GM19238 (cell line): ENCODE data around the gene PNLIPRP2.

Experiments
- DNase-seq: peaks from one replicate; pipeline ENCODE4 v3.0.0; 2011; ENCODE audit warnings: low spot score; ENCODE audit not compliant: insufficient read length

The PNLIPRP2 gene

DNA sequence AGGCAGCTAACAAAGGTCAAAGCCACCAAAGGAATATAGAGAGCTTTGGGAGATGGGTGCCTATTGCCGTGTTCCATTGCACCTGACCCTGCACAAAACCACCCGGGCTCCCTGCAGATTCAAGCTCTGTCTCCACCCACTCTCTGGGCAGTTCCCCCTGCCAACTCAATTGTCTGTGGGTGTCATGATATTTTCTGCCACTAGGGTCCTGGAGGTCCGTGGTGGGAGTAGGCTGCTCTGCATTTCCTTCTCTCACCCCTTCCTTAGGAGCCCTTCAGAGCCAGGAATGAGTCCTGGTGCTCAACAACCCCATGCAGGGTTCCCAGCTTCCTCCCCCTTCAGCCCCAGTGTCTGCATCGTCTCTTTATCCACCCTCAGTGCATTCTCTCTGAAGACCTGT, 34.1 kb downstream of the PNLIPRP2 start:
- no peak for DNase-seq

DNA sequence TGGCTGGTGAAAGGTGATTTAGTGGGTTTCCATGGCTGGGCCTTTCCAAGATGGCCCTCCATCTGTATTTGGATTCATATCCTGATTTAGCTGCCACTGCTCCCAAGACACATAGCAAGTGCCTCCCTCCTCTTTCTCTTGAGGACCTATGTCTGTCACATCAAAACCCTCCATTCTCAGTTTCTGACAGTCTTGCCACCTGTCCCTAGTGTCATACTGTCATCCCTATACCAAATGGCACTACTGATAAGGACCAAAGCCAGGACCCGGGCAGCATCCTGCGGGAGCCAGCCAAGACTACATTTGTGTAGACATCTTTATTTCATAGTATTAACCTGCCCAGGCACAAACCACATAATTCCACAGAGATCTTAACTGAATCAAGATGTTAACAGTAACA, 34.8 kb downstream of the PNLIPRP2 start:
- DNase-seq: no peak

DNA sequence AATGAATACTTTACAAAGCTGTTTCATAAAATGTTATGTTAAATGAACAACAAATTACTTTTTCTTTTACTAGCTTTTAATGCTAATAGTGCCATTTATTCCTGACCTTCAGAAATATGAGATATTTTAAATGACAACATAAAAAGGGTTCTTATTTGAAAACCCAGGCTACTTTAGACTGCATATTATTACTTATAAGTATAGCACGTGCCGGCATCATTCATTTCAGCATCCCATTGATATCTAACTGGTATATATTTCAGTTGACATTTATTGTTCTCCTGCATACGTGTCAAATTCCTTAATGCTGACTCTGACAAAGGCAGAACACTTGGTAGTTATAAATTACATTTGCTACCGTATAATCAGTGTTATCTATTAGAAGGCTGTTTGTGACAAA, 35.3 kb downstream of the PNLIPRP2 start:
- no peak for DNase-seq

DNA sequence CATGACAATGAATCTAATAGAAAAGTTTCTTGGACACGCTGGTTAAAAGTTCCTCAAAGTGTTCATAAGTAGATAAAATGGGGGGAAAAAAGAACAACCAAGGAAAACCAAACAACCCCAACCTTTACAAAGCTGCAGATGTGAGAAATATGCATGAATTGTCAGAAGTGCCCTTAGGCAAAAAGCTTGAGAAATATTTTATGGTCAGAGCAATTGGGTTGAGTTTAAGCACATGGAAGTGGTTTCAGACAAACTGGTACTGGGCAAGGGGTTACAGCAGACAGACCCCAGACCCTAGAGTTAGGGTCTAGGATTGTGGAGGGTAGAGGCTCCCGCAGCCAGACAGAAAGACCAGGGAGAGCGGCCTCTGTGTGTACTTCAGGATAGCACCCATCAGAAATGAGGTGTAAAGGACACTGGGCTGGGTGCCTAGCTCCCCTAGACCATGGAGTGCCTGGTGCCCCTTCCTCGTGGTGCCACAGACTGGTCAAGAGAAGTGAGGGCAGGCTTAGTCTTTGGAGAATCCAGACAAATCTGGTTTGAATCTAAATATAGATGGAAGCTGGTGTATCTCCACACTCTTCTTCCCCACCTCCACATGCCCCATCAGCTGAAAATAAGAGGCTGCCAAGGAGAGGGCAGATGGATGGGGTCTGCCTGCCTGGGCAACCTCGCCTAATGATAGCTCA, 37.3 kb downstream of the PNLIPRP2 start:
- DNase-seq: no peak

DNA sequence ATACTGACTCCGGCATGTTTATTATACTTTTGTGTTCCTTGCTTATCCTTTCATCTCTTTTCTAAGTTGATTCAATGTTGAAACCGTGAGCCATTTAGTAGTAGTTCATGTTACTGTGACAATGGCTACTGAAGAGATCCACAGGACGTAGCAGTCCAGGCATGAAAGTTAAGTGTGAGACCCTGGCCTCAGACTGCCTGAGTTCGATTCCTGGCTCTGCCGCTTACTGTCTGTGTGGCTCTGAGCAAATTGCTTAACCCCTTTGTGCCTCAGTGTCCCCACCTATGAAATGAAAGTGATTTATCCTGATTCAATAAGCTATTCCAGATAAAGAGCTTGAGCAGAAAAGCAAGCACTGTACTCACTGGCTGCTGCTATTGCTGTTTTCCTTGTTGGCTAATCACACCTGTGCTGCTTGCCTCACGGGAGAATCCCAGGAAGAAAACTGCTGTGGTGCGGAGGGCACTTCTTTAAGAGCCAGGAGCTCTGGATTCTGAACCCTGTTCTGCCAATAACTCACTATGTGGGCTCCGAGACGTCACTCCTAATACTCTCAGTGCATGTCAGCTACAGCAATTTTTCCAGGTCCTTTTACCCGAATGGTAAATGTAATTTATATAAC, 38.4 kb downstream of the PNLIPRP2 start:
- DNase-seq: no peak

DNA sequence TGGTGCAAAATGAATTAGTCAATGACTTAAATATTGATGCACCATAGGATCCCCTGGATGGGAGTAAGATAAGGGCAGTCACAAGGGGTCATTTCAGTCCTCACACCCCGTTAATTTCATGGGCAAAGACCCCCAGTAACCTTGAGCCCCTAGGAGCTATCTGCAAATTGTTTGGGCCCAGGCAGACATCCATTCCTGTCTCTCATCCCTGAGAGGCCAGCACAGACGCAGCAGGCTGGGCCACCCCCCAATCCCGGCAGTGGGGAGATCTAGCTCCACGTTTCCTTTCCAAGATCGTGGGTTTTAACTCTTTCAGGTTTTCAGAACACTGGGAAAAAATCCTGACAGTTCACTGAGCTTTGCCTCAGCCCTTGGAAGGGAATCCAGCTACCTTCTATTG, 40.1 kb downstream of the PNLIPRP2 start:
- DNase-seq: no peak

DNA sequence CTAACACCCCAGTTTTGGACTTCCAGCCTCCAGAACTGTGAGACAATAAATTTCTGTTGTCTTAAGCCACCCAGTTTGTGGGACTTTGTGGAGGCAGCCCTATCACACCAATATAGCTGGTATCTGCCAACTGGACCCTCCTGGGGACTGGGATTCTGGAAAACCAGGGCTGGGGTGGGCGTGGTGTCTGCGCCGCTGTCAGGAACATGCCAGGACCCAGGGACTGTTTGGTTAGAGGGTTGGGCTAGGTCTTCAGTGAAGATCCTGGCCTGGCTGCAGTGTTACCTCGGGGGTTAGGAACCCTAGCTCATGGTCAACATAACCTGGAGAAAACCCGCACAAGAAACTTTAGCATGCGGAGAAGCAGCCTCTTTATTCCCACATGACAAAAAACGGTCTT, 42.6 kb downstream of the PNLIPRP2 start:
- DNase-seq: no peak

DNA sequence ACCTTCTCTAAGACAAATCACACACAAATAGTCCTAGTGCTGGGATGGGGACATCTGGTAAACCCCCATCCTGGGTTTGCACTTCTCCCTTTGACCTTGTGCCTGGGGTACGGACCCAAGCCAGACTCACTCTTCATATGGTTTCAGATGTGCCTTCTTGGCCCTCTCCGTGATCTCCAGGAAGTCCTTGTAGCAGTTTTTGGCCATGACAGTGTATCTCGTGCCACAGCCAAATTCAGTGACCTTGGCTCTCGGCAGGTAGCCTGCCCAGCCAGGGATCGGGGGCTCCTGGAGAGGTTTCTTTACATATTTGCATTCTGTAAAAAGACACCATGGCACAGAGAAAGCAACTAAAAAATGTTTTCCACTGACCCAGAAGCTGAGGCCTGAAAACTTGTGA, 43.9 kb downstream of the PNLIPRP2 start:
- no peak for DNase-seq

DNA sequence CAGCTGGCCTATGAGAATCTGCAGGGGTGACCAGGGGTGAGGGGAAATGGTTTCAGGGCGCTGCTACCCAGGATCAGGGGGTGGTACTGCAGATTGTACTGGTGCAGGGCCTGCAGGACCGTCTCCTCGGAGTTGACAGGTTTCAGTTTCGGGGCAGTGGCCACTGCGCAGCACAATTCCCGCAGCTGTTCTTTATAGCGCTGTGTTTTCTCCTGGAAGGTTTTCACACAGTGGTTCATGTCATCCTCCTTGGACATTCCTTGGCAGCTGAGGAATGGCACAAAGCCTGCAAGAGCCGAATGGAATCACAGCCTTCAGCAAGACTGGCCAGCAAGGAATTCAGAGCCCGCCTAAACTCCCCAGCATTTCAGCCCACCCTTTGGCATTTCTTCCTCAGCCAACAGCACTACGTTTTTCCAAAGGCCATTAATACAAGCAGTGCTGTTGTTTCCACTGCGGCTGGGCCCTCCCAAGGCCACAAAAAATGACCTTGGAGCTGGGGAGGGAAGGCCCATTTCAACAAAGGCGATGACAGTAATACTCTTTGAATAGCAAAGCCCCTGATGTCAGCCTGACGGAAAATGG, 44.9 kb downstream of the PNLIPRP2 start:
- no peak for DNase-seq

DNA sequence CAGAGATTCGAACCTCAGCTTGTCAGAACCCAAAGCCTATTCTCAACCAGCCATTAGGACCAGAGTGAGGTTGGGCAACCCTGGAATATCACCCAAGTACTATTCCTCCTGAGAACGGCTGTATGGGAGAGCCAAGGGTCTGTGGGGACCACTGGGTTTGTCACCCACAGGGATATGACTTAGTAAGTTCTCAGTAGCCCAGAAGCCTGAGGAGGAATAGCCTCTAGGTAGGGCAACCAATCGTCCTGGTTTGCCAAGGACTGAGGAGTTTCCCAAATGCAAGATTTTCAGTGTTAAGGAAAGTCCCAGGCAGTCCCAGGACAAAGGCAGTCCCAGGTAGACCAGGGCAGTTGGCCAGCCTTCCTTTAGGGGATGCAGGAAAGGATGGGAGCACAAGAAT, 46.7 kb downstream of the PNLIPRP2 start:
- no peak for DNase-seq

DNA sequence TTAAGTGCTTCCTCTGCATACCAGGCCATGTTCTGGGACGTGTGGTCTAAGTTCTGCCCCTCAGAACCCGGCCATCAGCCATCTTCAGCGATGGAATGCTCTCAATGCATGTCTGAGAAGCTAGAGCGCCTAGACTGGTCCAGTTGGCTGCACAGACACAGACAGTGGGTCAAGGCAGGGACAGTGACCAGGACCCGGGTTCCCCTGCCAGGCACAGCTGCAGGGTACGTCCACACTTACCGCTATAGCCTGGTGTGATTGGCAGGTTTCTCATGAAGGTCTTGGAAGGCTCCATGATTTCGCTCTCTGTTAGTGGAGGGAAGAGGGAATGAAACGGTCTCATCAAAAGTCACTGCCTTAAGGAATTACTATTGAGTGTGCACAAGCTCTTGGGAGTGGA, 47.3 kb downstream of the PNLIPRP2 start:
- no peak for DNase-seq

DNA sequence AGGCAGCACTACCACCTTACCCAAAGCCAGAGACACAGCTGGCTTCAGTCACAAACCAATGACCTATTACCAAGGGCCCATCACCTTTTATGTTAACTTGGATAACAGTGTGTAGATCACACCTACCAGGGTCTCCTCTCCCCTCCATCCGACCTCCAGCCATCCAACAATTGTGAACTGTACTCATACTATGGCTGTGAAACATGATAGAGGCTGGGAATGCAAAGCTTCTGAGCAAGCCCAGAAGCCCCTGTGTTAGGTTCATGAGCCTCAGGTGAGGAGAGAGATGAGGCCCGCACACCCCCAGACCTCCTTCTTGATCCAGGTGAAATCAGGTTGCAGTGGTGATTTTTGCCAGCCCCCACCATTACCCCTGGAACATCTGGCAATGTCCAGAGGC, 47.7 kb downstream of the PNLIPRP2 start:
- no peak for DNase-seq

DNA sequence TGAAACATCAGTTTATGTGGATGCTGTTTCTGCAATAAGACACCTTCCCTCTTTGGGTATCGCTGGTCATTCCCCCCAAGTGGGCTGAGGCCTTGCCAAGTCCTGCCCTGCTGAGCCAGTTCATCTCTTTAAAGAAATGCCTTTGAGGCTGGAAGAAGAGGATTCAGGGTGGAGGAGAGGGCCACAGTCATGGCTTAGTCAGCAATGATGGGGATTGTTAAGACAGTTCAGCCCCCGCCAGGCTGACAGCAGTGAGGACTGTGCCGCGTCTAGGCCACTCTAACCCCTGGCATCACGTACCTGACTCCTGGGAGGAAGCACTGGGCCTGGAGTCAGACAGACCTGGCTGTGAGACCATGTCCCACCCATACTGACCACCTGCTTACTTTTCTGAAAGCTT, 48.3 kb downstream of the PNLIPRP2 start:
- no peak for DNase-seq

DNA sequence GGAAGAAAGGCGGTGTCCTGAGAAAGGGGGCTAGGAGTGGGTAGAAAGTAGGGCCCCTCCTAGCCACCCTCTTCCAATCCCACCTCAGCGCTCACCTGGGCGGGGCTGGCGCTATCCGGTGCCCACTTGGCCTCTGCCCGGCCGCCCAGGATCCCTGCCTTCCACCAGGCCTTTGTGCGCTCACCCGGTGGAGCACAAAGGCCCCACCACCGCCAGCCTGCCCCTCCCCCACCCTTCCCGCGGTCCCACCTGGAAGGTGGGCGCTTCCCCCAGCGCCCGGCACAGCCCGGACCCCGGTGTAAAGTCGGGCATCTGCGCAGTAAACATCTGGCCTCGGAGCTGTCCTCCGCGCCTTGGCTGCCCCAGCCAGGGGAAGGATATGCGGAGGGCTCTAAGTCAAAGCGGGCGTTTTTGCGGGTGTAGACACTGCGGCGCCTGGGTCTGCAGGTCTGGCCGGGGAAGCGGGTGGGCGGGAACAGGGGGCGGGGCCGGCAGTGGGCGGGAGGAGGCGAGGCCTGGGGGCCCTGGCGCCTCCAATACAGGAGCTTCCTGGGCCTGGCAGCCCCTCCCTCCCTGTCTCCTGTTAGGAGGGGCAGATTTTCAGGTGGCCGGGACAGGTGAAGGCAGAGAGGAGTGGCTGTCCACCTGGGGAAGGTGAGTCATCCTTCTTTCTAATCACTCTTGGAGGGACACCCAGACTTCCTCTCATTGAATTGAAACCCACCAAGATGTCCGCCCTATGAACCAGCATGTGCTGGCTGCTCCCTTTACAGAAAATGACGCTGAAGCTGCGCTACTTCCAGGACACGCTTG, 49.3 kb downstream of the PNLIPRP2 start:
- DNase-seq: no peak

DNA sequence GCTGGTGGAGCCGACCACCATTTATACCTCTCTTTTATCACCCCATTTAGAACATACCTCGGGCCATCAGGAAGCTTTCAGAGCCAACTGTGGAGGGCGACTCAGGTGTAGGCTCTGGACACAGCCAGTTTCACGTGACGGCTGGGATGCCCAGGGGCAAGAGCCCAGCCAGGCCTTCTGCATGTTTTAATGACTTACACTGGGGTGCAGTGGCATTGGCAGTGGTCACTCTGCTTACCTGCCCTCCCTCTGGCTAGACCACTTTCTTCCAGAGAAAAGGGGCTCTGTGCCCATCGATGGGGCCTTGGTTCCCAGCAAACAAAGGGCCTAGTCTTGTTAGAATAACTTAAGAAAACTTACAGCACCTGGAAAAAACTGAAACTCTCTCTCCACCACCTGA, 50.0 kb downstream of the PNLIPRP2 start:
- DNase-seq: no peak

DNA sequence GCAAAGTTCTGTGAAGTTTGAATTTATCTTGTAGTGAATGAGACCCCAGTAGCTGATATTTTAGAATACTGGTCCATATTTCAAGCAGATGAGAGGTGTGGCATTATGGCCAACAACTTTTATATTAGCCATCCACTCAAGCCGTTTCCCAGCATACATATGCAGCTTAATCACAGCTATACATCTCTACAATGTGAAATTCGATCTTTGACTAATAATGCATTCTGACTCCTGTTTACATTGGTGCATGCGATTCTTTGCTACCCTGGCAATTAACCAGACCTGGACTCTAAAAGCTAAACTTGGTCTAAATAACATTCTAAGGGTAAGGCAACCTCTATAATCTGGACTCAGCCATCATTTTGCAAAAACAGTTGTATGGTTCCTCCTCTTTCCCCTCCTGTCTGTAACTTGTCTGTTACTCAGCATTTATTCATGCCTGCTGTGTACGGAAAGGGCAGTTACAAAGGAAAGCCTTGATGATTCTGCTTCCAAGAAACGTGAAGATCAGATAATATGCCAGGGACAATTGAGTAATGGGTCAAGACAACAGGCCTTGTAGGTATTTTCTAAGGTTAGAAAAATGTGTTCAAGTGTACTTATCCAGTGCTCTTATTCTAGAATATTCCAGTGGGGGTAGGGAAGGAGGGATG, 50.6 kb downstream of the PNLIPRP2 start:
- DNase-seq: no peak

DNA sequence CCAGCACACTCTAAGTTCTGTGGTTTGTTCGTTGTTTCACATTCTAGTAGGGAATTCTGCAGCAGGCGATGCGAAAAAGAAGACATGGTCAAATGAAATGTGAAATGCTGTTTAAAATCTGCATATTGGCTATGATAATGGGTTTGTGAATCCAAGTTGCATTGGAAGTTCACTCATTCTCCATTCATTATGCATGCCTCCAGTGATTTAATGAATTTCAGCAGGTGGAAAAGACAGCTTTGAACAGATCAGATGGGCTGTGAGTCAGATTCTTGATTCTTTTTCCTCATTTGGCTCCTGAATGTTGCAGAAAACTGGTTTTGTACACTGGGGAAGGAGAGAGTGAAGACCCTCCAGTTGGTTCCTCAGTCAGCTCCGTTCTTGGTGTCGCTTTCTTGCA, 52.1 kb downstream of the PNLIPRP2 start:
- no peak for DNase-seq

DNA sequence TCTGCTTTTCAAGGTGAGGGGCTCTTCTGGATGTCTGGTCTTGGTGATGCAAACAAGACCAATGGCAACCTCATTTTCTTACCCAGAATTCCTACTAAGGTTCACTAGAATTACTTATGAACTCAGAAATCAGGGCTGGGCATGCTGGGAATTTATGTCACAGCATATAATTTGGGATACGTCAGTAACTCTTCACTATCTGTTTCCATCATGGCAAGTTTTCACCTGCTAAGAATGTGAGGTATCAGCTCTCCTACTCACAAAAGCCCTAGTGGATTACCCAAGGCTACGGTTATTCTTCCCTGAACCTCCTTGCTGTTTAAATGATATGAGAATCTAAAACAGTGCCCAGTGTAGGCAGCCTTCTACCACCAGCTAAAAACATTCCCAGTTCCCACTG, 53.1 kb downstream of the PNLIPRP2 start:
- DNase-seq: no peak

DNA sequence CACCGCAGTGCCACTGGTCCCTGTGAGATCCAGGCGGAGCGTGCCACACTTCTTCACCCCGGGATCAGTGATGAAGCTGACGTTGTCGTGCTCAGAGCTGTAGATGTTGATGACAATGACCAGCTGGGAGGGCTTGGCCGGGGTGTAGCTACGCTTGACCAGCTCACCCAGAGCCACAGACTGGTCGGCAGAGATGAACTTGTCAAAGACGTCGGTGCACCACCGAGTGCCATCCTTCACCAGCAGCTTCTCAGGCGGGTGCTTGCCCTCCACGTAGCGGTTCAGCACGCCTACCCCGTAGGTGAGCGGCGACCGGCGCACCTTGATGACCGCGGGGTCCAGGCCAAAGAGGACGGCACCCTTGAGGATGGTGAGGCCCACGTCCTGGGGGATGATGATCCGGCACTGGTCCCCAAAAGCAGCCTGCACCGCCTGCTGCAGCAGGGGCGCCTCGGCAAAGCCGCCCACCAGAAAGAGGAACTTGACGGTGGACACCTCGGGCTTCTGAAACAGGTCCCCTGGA, 54.2 kb downstream of the PNLIPRP2 start:
- no peak for DNase-seq

DNA sequence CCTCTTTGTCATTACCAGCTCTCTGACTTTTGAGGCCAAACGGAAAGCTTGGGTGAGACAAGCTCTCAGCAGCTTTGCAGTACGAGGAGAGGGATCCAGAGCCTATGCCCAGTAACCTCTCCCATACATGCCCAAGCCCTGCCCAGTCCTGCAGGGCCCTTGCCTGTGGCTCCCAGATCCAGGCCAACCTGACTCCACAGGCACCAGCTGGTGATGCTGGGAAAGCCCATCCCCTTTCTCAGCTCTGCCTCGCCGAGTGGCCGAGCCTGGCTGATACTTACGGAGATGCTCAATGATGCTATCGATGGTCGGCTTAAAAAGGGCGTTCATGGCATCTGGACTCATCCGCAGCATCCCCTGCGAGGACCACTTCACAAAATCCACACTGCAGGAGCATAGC, 55.4 kb downstream of the PNLIPRP2 start:
- no peak for DNase-seq

DNA sequence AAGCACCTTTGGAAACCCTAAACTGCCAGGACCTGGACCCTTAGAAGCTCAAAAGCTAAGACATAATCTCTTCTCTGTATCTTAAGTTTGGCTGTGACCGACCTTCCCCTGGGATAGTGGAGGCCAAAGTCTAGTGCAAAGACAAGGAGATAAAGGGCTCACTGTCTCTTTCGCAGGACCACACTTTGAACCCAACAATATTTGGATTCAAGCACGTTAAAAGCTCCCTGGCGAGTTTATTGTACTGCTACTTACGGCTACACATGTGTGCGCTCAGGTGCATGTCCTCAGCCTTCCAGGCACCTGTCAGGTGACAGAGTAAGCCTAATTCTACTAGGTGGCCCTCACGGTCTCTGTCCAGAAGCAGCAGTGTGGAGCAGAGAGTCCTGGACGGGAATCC, 55.9 kb downstream of the PNLIPRP2 start:
- DNase-seq: no peak

DNA sequence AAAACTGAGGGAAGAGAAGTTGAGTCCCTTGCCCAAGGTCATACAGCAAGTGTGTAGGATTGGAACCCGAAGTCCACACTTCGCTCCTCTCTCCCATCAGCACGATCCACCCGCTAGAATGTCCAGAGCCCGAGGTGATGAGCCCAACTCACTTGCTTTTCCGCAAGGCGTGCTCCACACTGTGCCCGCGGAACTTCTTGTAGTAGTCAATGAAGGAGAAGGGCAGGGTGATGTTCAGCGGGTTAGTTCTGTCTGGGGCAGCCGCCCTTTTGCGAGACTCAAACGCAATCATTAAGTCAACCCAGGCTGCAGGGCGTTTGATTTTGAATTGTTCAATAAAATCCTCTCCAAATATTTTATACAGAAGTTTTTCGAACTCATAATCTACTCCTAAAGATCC, 58.6 kb downstream of the PNLIPRP2 start:
- DNase-seq: no peak
